ENCODE data around the gene SSH3.
A peak's percentile ranks its signal among the peaks of the same experiment; 100 is the strongest.

The SSH3 gene

DNA sequence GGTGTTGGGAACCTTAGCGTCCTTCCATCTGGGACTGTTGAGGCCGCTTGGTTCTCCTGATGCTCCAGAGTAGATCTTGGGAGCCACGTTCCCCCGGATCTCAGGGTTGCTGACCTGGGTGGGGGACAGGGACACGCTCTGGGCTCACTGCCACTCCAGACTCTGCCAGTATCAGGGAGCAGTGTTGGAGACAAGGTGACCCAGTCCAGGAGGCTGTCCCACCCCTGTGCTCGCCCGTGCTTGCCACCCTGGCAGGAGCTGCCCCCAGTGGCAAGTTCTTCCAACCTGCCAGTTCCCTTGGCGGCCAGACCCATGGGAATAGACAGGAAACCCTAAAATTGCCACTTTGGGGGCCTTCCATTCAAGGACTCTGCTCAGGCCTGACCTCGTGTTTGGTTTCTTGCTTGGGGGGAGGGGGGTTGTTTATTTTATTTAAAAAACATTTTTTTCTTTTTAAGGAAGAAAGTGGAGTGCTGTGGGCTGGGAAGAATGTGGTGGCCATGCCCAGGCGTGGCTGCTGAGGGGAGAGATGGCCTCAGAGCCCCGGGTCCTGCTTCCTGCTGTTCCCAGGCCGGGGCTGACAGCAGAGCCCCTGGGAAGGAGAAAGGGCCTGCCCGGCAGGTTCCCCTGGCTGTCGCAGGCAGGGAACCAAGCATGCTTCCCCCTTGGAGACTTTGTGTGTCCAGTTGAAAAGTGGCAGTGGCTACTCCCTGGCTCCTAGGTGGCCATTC is 29.9 kb upstream of the SSH3 start:
- Mint-ChIP-seq H3K36me3 (ENCODE audit: low read depth) (peaks cover 34% of the 10 kb centered on the region), H3K27ac (peak overlapping the region; percentile 100), H3K27me3 (no peaks in the 10 kb centered on the region), H3K4me3 (peak overlapping the region; percentile 98), H3K4me1 (ENCODE audit: low read depth) (peaks cover 100% of the 10 kb centered on the region), H3K9me3 (no peaks in the 10 kb centered on the region)

DNA sequence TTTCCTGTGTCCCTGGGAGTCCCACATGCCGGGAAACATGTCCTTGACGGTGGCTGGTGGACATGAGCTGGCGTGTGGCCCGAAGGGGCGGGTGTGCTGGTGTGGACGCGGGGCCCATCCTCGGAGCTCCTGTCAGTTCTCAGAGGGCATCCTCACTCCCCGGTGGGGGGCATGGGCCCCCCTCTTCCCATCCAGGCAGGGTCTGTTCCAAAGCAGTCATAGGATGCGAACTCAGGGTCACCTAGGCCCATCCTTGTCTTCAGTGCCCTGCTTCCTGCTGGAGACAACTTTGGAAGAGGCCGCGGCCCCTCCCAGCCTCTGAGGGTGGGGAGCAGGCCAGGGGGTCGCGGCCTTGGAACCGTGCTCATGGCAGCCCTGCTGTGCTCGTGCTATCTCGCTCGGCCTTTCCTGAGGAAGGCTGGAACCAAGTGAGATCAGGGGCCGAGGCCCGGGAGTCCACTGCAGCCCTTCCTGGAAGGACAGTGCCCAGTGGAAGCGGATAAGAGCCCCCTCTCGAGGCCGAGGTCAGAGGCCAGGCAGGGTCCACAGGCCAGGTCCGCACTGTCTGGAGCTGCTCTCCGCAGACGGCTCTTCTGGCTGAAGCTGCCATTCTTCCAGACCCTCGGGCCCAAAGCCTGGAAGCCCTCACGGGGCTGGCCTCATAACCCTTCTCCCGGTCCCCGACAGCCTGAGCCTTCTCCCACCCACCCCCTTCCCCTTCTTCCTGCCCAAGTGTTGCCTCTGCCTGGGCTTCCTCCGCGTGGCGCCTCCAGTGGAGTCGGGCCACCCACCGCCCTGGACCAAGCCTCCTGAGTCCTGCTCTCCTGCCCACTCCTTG is 28.3 kb upstream of the SSH3 start:
- H3K36me3 Mint-ChIP-seq (ENCODE audit: low read depth): peaks cover 33% of the 10 kb centered on the region
- H3K9me3 Mint-ChIP-seq: no peaks in the 10 kb centered on the region
- peak overlapping the region; percentile 100 for H3K27ac Mint-ChIP-seq
- H3K27me3 Mint-ChIP-seq: no peaks in the 10 kb centered on the region
- H3K4me1 Mint-ChIP-seq (ENCODE audit: low read depth): peaks cover 100% of the 10 kb centered on the region
- H3K4me3 Mint-ChIP-seq: peak overlapping the region; percentile 57

DNA sequence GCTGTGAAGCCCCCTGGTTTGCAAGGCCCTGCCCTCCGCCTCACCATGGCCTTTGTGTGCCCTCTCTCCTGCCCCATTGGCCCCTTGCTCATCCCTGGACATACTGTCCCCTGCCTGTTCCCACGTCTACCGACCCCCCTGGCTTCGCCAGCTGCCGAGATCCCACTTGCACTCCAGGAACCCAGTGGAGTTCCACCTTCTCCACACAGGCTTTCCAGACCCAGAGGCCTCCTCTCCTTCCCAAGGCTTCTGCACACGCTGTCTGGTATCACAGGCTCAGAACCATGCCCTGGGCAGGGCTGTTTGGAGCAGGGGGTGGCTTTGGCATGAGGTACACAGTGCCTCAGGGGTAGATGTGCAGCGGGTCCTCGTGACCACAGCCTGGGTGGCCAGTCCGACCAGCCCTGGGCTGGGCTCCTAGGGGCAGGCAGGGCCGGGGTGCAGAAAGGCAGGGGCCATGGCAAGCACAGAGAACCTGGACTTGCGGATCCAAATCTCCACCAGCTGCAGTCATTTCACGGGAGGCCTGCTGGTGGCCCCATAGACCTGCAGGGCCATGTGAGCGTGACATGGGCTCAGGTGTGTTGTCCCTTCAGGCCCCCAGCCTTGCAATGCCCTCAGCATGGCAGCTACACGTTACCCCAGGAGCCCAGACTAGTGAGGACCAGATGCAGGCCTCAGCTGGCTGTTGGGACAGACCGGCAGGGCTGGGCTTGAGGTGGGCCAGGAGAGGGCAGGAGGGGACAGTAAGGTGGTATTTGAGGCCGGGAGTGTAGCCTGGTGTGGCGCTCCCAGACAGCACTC is 27.5 kb upstream of the SSH3 start:
- Mint-ChIP-seq H3K4me3 (peak overlapping the region; percentile 84), H3K27ac (peak overlapping the region; percentile 100), H3K4me1 (ENCODE audit: low read depth) (peaks cover 99% of the 10 kb centered on the region), H3K27me3 (no peaks in the 10 kb centered on the region), H3K36me3 (ENCODE audit: low read depth) (peaks cover 31% of the 10 kb centered on the region), H3K9me3 (no peaks in the 10 kb centered on the region)

DNA sequence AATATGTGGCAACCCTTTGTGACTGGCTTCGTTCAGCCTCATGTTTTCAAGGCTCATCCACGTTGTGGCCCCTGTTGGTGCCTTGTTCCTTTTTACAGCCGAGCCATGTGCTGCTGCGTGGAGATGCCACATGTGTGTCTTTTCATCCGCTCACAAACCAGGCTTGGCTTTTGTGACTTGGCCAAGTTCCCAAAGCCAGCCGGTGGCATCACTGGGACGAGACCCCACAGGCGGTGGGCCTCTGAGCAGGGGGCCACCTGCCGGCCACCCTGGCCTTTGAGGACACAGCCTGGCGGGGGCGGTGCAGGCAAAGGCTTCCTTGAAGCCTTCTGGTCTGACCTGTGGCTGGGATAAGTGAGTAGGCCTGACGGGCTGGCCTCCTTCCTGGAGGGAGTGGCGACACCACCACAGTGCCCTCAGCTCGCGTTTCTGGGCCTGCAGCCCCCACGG is 26.5 kb upstream of the SSH3 start:
- no peaks in the 10 kb centered on the region for H3K27me3 Mint-ChIP-seq
- H3K9me3 Mint-ChIP-seq: no peaks in the 10 kb centered on the region
- H3K36me3 Mint-ChIP-seq (ENCODE audit: low read depth): peaks cover 29% of the 10 kb centered on the region
- peak overlapping the region; percentile 84 for H3K4me3 Mint-ChIP-seq
- H3K27ac Mint-ChIP-seq: peak overlapping the region; percentile 100
- peaks cover 89% of the 10 kb centered on the region for H3K4me1 Mint-ChIP-seq (ENCODE audit: low read depth)

DNA sequence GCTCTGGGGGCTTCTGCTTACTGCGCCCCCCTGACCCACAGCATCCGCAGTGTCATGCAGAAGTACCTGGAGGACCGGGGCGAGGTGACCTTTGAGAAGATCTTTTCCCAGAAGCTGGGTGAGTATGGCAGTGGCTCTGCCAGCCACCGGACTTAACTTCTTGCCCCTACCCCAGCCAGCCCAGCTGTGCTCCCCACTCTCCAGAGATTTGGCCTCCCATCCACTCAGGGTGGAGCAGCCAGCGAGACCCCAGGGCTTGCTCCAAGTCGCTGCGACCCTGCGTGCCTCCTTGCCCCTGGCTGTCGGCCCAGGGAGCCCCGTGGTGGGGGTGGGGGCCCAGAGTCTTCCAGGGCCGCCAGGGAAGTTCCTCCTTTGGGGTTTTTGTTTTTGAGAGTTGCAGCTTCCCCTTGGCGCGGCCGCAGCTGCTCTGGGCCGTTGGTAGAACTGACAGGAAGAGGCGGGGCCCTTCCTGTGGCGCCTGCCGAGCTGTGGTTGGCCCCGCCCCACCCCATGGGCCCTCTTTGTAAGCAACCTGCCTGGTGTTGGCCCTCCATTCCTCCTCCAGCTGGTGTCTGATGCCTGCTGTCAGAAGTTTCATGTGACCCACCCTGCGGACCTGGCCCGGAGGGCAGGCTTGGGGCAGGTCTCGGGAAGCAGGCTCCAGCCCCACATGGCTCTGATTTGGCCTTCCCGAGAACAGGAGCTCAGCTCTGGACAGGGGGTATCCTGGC is 25.9 kb upstream of the SSH3 start:
- H3K4me3 Mint-ChIP-seq: peak overlapping the region; percentile 84
- no peaks in the 10 kb centered on the region for H3K27me3 Mint-ChIP-seq
- H3K36me3 Mint-ChIP-seq (ENCODE audit: low read depth): peaks cover 31% of the 10 kb centered on the region
- peaks cover 83% of the 10 kb centered on the region for H3K4me1 Mint-ChIP-seq (ENCODE audit: low read depth)
- H3K27ac Mint-ChIP-seq: peak overlapping the region; percentile 100
- no peaks in the 10 kb centered on the region for H3K9me3 Mint-ChIP-seq

DNA sequence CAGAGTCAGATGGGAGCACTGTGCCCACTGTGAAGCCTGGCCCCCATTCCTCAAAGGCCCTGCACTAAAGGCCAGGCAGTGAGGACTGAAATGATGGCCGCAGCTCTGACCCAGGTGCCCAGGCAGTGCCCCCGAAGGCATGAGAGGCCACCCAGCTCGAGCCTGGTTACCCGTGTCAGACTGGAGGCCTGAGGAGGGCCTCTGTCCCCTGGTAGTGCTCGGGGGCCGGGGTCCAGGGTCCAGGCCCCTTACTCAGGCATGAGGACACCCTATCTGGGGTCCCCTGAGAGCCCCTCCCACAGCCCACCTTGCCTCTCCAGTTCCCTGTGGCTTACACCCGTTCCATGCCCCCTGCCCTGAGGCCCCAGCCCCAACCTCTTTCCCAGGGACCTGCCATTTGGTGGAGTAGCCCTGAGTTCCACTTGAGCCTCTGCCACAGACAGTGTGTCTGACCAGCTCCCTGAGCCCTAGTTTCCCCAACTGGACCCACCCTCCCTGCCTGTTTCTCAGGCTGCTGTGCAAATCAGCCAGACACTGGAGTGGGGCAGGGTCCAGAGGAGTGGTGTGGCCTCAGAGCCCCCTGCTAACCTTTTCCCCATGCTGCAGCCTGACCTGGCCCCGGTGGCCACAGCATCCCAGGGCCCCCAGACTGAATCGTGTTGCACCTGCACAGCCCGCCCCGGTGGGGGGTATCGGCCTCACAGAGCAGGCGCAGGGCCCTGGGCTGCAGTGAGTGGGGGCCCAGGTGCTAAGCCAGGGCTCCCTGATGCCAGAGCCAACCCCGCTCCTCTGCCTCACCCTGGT is 25.0 kb upstream of the SSH3 start:
- Mint-ChIP-seq H3K36me3 (ENCODE audit: low read depth) (peaks cover 37% of the 10 kb centered on the region), H3K9me3 (no peaks in the 10 kb centered on the region), H3K27ac (peak overlapping the region; percentile 100), H3K4me1 (ENCODE audit: low read depth) (peaks cover 73% of the 10 kb centered on the region), H3K27me3 (no peaks in the 10 kb centered on the region), H3K4me3 (peak overlapping the region; percentile 84)

DNA sequence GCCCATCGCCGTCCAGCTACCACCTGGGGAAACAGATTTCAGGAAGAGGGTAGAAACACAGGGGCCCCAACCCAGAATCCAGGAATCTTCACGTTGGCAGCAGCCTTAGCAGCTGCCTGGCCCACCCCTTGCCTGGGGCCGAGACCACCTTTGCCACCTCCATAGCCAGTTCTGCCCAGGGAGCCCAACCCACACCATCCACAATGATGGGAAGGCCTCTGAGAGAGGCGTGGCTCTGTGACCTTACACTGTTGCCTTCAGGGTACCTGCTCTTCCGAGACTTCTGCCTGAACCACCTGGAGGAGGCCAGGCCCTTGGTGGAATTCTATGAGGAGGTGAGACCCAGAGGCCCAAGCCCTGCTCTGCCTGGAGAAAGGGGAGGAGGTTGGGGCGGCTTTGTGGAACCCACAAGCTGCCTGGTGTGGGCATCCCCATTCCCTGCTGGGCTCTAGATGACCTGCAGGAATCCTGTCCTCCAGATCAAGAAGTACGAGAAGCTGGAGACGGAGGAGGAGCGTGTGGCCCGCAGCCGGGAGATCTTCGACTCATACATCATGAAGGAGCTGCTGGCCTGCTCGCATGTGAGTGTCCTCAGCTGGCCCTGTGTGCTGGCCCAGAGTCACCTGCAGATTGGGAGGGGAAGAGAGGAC is 24.3 kb upstream of the SSH3 start:
- Mint-ChIP-seq H3K4me1 (ENCODE audit: low read depth) (peaks cover 66% of the 10 kb centered on the region), H3K27ac (peak overlapping the region; percentile 79), H3K9me3 (no peaks in the 10 kb centered on the region), H3K27me3 (no peaks in the 10 kb centered on the region), H3K4me3 (peak overlapping the region; percentile 30), H3K36me3 (ENCODE audit: low read depth) (peaks cover 44% of the 10 kb centered on the region)

DNA sequence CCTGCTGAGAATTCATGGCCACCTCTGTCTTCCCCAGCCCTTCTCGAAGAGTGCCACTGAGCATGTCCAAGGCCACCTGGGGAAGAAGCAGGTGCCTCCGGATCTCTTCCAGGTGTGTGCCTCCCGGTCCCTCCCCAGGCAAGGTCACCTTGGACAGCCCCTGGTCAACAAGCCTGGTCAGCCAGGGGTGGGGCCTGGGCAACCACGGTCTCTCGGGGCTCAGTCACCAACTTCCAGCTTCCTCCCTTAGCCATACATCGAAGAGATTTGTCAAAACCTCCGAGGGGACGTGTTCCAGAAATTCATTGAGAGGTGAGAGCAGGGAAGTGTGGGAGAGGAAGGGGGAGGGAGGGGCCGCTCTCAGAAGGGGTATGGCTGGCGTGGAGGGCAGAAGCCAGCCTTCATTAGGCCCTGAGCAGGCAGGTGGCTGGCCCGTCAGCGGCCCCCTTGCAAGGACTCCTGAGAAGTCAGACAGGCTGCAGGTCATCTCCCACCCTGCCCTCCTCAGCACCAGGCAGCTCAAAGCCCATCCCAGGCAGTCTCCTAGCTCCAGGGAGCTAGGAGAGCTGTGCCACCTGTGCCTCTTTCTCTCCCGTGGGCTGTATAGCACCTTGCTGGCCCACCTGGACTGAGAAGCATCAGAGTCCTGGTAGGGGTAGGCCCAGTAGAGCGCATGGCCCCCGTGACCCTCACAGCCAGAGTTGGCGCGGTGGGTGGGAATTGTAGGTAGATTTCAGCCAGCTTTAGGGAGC is 23.6 kb upstream of the SSH3 start:
- Mint-ChIP-seq H3K27ac (peak overlapping the region; percentile 79), H3K4me3 (no peak overlapping the region), H3K36me3 (ENCODE audit: low read depth) (peaks cover 45% of the 10 kb centered on the region), H3K9me3 (no peaks in the 10 kb centered on the region), H3K4me1 (ENCODE audit: low read depth) (peaks cover 60% of the 10 kb centered on the region), H3K27me3 (no peaks in the 10 kb centered on the region)

DNA sequence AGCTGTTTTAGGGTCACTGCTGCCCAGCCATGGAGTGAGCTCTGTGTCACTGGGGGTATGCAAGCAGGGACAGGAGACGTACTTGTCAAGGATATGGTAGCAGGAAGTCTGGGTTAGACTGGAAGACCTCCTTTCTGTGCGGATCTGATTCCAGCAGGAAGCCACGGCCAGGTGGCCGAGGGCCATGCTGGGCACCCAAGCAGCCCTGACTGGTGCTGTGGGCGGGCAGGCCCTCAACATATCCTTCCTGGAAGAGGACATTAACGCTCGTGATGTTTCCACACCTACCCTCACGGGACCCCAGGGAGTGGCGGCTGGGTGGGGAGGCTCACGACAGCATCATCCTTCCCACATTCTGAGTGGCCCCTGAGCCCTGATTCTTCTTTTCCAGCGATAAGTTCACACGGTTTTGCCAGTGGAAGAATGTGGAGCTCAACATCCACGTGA is 23.0 kb upstream of the SSH3 start:
- no peaks in the 10 kb centered on the region for H3K9me3 Mint-ChIP-seq

DNA sequence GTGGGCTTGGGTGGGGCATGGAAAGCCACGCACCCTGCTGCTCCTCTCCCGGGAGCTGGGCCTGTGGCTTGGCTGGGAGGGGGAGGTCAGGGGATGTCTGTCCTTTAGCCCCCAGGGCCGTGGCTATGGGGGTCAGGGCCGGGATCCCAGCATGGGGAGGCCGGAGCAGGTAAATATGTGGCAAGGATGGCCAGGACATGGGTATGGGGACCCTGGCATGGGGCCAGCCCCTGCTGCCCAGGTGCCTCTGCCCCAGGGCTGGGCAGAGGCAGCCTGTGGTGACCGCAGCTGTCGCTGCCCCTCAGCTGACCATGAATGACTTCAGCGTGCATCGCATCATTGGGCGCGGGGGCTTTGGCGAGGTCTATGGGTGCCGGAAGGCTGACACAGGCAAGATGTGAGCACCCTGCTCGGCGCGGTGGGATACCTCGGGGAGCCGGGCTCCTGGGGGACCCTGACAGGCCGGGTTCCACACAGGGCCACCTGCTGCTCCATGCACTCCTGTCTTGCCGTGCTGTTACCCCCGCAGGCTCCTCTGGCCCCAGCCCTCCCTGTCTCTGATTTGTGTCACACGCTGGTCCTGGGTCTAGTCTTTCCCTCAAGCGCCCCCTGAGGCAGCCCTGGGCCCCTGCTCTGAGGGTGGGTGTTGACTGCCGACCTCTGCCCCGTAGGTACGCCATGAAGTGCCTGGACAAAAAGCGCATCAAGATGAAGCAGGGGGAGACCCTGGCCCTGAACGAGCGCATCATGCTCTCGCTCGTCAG is 22.4 kb upstream of the SSH3 start:
- no peak overlapping the region for H3K27ac Mint-ChIP-seq
- H3K4me3 Mint-ChIP-seq: no peak overlapping the region
- peaks cover 60% of the 10 kb centered on the region for H3K4me1 Mint-ChIP-seq (ENCODE audit: low read depth)
- no peaks in the 10 kb centered on the region for H3K9me3 Mint-ChIP-seq
- peaks cover 49% of the 10 kb centered on the region for H3K36me3 Mint-ChIP-seq (ENCODE audit: low read depth)
- H3K27me3 Mint-ChIP-seq: no peaks in the 10 kb centered on the region

More for the DNA sequence above, 23.0 kb upstream of the SSH3 start:
- Mint-ChIP-seq H3K27ac (peak overlapping the region; percentile 79), H3K36me3 (ENCODE audit: low read depth) (peaks cover 49% of the 10 kb centered on the region), H3K27me3 (no peaks in the 10 kb centered on the region), H3K4me1 (ENCODE audit: low read depth) (peaks cover 60% of the 10 kb centered on the region), H3K4me3 (no peak overlapping the region)

DNA sequence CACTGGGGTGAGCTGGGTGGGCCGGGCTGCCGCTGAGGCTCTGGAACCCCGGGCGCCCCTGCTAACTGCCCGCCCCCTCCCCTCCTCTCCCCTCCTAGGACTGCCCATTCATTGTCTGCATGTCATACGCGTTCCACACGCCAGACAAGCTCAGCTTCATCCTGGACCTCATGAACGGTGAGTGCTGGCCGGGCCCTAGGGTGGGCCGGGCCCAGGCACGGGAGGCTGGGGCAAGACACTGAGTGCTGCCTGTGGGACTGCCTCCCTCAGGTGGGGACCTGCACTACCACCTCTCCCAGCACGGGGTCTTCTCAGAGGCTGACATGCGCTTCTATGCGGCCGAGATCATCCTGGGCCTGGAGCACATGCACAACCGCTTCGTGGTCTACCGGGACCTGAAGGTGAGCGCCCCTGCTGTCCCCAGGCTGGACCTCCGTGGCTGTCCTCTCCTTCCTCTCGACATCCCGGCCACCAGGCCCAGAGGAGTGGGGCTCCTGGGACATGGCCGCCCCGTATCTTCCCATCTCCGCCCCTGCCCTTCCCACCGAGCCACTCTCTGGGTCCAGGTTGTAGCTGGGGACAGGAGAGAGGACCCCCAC is 21.7 kb upstream of the SSH3 start:
- no peaks in the 10 kb centered on the region for H3K27me3 Mint-ChIP-seq
- no peak overlapping the region for H3K27ac Mint-ChIP-seq
- peaks cover 51% of the 10 kb centered on the region for H3K36me3 Mint-ChIP-seq (ENCODE audit: low read depth)
- H3K4me1 Mint-ChIP-seq (ENCODE audit: low read depth): peaks cover 59% of the 10 kb centered on the region
- no peak overlapping the region for H3K4me3 Mint-ChIP-seq
- H3K9me3 Mint-ChIP-seq: no peaks in the 10 kb centered on the region

Data from stimulated activated naive CD8-positive, alpha-beta T cell treated with anti-CD3 and anti-CD28 coated beads, Interleukin-15, Interleukin-2, amounts not matched to agents 100 ng/mL and 50 ng/mL, for 24 hours (primary cell).